Stimulated activated CD8-positive, alpha-beta memory T cell treated with anti-CD3 and anti-CD28 coated beads, Interleukin-7, amount 100 ng/mL, for 4 hours (primary cell): ENCODE measurements around the gene GABRR3.
"Not testable (repeated sequence)": the region's sequence is repeated elsewhere in the genome, so short reads cannot be mapped to it uniquely, and the experiment has no call there.

Experiments used
- DNase-seq, 2 donors: peaks; one replicate each; pipeline ENCODE4 v3.0.0-alpha.2; 2020; ENCODE audit warnings: low read depth in 2 of 2

Gene GABRR3

DNA sequence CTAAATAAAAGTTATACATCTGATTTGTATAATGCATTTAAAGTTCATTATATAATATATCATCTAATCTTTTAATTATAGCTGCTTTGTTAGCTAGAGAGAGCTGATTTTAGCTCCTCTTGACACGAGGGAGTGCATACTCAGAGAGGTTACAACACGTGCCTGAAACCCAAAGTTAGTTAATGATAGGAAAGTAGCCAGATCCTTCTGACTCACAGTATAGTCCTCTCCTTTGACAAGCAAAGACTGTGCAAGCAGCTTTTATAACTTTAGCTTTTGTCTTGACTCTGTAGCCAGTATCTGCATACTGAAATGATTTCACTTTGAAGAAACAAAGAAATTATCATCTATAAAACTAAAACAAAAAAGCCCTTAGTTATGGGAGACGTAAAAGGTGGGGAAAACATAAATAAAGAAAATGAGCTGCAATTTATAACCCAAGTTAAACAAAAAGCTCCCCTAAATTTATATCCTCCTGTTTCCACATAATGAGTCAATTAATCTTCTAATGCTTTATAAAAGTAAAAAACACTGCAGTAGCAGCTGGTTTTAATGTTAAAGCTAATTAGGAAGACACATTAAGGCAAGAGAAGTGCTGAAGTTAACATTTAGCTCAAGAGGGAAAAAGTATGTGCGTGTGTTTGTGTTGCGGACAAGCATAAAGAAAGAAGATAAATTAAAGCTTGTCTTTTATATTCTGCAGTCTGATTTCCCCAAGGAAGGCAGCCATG lies 13.1 kb downstream of the GABRR3 start:
- DNase-seq: no peak

DNA sequence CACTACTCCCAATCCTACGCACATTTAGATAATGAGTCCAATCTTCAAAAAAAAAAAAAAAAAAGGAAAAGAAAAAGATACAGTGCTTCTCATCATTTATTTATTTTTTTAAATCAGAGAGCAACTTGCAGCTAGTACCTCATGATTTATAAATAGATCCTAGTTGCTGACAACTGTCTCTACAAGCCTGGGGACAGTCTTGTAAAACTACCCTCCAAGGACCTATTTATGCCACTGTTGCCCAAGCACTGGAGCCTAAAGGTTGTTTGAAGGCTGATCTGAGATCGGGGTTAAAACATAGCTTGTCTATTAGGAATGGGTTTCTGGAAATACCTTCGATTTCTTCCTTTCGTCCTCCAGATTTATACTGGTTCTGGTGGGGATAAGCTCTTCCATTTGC lies 14.7 kb downstream of the GABRR3 start:
- DNase-seq: no peak

DNA sequence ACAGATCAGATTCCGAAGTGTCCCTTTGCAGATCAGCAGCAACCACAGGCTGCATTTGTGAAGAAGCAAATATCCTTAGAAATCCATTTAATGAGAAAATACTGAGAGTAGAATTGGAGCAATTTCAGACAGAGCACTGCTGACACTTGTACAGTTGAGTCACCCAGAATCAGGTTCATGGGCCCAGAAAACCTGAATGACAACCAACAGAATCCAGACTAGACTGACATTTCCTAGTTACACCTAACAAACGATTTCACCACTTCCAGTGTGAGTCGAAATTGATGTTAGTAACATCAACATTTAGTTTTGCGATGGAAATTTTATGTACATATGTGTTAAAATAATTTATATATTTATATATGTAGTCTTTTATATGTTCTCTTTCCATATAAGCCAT lies 16.8 kb downstream of the GABRR3 start:
- DNase-seq: no peak

DNA sequence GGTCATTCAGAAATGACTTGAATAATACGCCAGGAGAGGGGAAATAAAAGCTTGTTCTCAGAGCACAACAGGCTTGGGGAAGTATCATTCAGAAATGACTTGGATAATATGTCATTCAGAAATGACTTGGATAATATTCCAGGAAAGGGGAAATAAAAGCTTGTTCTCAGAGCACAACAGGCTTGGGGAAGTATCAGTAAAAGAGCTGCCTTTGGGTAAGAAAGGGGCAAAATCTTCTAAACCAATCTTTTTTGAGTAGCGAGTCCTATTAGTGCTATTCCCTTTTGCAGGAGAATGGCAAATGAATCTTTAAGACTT lies 20.9 kb downstream of the GABRR3 start:
- DNase-seq: no peak

DNA sequence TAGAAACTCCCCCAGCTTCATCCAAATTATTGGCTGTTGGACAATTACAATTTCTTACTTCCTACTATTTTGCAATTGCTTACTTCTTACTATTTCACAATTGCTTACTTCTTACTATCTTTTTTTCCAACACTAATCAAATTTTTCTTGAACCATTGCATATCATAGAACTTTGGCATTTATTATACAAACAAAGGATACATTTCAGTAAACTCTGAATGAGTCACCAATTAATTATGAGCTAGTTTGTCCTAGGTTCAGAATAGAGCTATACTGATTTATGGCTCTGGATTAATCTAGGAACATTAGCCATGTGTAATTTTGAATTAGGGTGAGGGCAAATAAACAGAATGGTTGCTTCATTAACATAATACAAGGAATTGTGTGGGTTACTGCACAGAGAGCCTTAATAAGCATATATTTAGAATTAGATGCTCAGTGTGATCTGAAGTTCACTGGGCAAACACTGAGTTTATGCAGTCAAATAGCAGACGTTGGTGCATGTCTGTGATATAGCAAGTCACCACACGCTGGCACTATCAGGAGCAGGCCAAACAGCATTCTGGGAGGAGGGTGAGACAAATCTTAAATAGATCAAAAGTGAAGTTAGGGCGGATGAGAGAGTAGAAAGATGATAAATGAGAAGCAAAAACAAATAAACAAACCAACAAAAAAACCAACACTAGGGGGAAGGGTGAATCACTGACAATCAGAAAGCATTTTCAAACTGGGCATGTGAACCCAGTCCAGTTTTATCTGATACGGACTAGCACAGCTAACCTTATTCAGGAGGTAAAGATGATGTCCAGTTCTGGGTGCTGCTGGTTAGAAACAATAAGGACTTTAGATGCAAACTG lies 21.5 kb downstream of the GABRR3 start:
- no peak for DNase-seq

- DNase-seq: no peak
Observed at GRCh38 chr3:98012979-98013378, 22.1 kb downstream of the GABRR3 start.

- DNase-seq: not testable (repeated sequence)
Observed at GRCh38 chr3:98010883-98011449, 24.1 kb downstream of the GABRR3 start.

DNA sequence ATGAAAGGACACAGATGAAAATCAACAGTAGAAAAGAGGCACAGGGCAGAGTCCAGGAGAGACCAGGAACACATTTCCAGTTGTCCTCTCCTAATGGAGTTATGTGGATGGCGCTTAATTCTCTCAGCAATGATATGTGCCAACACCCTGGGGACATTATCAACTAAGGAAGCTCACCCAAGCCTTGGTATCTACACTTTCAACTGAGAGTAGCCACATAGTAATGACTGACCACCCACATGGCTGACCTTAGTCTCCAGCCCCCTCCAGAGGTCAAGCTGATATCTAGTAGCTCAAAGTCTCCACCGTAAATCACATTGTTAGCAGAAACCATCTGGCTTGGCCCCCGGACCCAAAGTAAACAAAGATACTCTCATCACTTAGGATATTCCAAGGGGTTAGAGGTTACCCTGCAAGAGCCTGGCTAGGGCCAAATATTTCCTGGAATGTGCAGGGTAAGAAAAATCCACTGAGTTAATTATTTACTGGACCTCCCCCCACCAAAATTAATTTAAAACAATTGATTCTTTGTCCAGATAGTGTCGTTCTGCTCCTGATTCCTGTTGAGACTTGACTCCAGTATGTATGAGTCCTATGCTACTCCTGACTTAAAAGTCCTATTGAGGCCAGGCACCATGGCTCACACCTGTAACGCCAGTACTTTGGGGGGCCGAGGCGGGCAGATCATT lies 24.8 kb downstream of the GABRR3 start:
- no peak for DNase-seq

GRCh38 chr3:98008855-98009254 lies 26.3 kb downstream of the GABRR3 start:
- DNase-seq: no peak

GRCh38 chr3:98005438-98005837 lies 29.7 kb downstream of the GABRR3 start:
- no peak for DNase-seq

DNA sequence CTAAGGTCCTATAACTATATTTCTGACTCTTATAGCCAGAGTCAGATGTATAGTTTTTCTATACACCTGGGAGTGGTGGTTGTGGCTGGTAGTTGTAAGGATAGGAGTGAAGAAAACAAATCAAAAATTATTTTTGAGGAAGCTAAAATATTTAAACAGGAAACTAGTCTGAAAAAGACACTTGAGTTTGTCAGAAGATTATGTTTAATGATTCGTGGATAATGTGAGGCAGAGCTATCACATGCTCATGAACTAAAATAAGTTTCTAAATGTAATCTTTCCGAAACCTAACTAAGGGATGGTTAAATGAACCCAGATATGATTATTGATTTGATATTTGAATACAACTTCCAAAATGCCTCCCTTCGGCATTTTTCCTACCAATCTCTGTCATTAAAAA lies 30.4 kb downstream of the GABRR3 start:
- DNase-seq: no peak

GRCh38 chr3:98003306-98003969 lies 31.7 kb downstream of the GABRR3 start:
- no peak for DNase-seq

GRCh38 chr3:98002717-98003116 lies 32.4 kb downstream of the GABRR3 start:
- no peak for DNase-seq

DNA sequence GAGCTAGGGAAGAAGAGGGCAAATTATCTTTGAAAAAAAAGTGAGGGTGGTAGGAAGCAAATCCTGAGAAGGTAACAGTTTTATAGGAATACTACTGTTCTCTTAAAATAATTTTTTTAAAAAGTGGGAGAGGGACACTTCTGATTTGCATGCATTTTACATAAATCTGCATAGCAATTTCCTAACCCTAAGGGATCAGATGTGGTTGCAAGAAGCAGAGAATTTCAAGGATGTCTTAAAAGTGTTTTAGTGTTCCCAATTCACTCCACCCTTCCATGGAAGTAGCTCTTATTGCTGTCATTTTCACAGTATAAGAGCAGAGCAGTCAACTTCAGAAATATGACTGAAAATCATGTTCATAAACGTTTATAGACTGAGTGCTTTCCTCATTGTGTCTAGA lies 35.1 kb downstream of the GABRR3 start:
- no peak for DNase-seq

GRCh38 chr3:97999103-97999502 lies 36.0 kb downstream of the GABRR3 start:
- DNase-seq: no peak

GRCh38 chr3:97996988-97997387 lies 38.1 kb downstream of the GABRR3 start:
- no peak for DNase-seq

DNA sequence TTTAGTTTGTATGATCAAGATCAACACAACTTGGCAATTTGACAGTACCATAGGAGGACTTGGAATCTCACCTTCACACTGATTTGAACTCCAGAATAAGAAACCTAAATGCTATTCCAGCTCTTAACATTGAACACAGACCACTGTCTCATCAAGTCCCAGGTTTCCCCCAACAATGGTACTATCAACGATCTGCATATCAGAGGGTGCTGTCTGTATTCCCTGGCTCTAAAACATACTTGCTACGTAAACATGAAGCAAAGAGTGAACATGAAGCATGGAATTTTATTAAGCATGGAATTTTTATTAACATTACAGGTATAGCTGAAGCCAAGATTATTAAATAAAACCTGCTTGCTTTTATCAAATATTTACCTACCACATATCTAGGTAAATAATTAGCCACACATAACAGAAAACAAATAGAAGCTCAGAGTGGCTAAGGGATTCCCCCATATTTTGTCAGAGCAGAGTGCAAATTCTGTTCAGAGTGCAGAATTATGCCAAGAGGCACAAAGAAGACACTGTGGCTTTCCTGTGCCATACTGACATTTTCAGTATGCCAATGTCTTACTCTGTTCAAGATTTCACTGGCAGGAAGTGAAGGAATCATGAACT lies 40.7 kb downstream of the GABRR3 start:
- DNase-seq: no peak

DNA sequence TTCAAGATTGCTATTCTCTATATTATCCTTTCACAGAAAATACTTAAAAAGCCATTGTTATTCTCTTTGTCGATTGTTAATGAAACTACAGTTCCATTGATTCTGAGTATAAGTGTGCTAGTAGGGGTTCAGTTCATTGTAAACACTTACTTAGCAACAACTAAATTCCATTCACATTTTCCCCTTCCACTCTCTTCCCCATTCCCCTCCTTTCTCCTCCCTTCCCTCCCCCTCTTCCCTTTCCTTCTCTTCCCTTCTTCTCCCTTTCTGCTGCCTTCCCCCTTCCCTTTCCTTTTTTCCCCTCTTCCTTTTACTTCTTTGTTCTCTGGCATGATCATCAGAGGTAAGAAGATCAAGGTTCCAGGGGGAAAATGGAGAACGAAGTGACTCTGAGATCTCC lies 41.6 kb downstream of the GABRR3 start:
- DNase-seq: no peak

DNA sequence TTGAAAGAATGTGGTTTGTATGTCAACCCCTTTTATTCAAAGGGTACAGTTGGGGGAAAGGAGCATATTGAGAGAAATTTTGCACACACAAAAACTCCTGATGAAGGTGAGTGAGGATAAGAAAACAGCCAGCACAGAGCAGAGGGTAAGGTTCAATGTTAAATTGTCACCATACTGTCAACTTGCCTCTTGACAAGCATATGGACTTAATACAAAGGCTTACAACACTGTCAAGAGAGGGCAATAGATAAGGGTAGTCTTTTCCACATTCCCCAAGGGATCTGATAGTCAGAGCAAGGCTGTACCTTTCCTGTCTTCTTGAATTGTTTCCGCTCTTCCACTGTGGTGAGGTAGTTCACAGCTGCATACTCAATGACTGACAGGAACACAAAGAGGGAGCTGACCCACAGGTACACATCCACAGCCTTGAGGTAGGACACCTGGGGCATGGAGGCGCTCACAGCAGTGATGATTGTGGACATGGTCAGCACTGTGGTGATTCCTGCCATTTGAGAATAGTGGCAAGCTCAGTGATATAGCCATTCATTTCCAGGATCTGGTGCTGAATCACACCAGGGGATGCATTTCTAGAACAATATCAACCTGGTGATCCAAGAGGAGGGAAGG lies 42.5 kb downstream of the GABRR3 start:
- no peak for DNase-seq

- no peak for DNase-seq
Observed at GRCh38 chr3:97991293-97991682, 43.8 kb downstream of the GABRR3 start.
